ENCODE results near the gene CTNND1. TPM values are rescaled to one million over a fixed set of nuclear protein-coding genes. Genes with fewer than 3 reads are reported as not detected.

Gene CTNND1
- total RNA-seq, 4 donors from 2014 or later = 19.7 to 29.8 (median 24.5) TPM

GRCh38 chr11:57727185-57727584 is 34.4 kb upstream of the CTNND1 start:
- no peak for DNase-seq
- intact Hi-C loops (cut with DNase I; ENCODE audit: low total_unique reads) (no loop called here), in situ Hi-C loops (cut with MboI; ENCODE audit: low sequenced_read_pairs in 4 of 4) (no loop called here)
- TF ChIP-seq POLR2A (IDR thresholded peaks at IDR 0.05) (no peak), CTCF (IDR thresholded peaks at IDR 0.05 in 4 of 5, conservative IDR thresholded peaks at IDR 0.05 in 1 of 5) (no peak)
- Histone ChIP-seq H3K4me1 (no peaks in the 10 kb centered on the region), H3K9me3 (no peaks in the 10 kb centered on the region), H3K4me3 (no peak overlapping the region), H3K27me3 (no peaks in the 10 kb centered on the region), H3K36me3 (no peaks in the 10 kb centered on the region), H3K27ac (no peak overlapping the region)
- no peak for ATAC-seq

- in situ Hi-C loops (cut with MboI; ENCODE audit: low sequenced_read_pairs in 4 of 4) = no loop called here
- no peak for DNase-seq
Measured at GRCh38 chr11:57728829-57729228, 32.8 kb upstream of the CTNND1 start.

GRCh38 chr11:57729479-57729878 is 32.1 kb upstream of the CTNND1 start:
- ATAC-seq = no peak
- no peaks in the 10 kb centered on the region for H3K27me3 ChIP-seq
- no peaks in the 10 kb centered on the region for H3K4me1 ChIP-seq
- TF ChIP-seq POLR2A (IDR thresholded peaks at IDR 0.05) (no peak), CTCF (IDR thresholded peaks at IDR 0.05 in 4 of 5, conservative IDR thresholded peaks at IDR 0.05 in 1 of 5) (no peak)
- no peaks in the 10 kb centered on the region for H3K9me3 ChIP-seq
- no peak for DNase-seq
- in situ Hi-C loops (cut with MboI; ENCODE audit: low sequenced_read_pairs in 4 of 4) = no loop called here
- no peak overlapping the region for H3K27ac ChIP-seq
- no peaks in the 10 kb centered on the region for H3K36me3 ChIP-seq
- no peak overlapping the region for H3K4me3 ChIP-seq
- intact Hi-C loops (cut with DNase I; ENCODE audit: low total_unique reads) = no loop called here

More at GRCh38 chr11:57728829-57729228, 32.8 kb upstream of the CTNND1 start:
- Histone ChIP-seq H3K4me1 (no peaks in the 10 kb centered on the region), H3K9me3 (no peaks in the 10 kb centered on the region), H3K36me3 (no peaks in the 10 kb centered on the region), H3K27me3 (no peaks in the 10 kb centered on the region), H3K27ac (no peak overlapping the region), H3K4me3 (no peak overlapping the region)
- TF ChIP-seq POLR2A (IDR thresholded peaks at IDR 0.05) (no peak), CTCF (IDR thresholded peaks at IDR 0.05 in 4 of 5, conservative IDR thresholded peaks at IDR 0.05 in 1 of 5) (no peak)
- intact Hi-C loops (cut with DNase I; ENCODE audit: low total_unique reads) = no loop called here
- no peak for ATAC-seq

GRCh38 chr11:57732661-57733060 is 28.9 kb upstream of the CTNND1 start:
- H3K27ac ChIP-seq = no peak overlapping the region
- no peak overlapping the region for H3K4me3 ChIP-seq
- TF ChIP-seq POLR2A (IDR thresholded peaks at IDR 0.05) (no peak), CTCF (IDR thresholded peaks at IDR 0.05 in 4 of 5, conservative IDR thresholded peaks at IDR 0.05 in 1 of 5) (no peak)
- no peaks in the 10 kb centered on the region for H3K9me3 ChIP-seq
- intact Hi-C loops (cut with DNase I; ENCODE audit: low total_unique reads) (no loop called here), in situ Hi-C loops (cut with MboI; ENCODE audit: low sequenced_read_pairs in 4 of 4) (no loop called here)
- H3K4me1 ChIP-seq = no peaks in the 10 kb centered on the region
- H3K27me3 ChIP-seq = no peaks in the 10 kb centered on the region
- H3K36me3 ChIP-seq = no peaks in the 10 kb centered on the region
- DNase-seq = no peak
- no peak for ATAC-seq

GRCh38 chr11:57735619-57736298 is 25.8 kb upstream of the CTNND1 start:
- no peak for DNase-seq
- intact Hi-C loops (cut with DNase I; ENCODE audit: low total_unique reads) (no loop called here), in situ Hi-C loops (cut with MboI; ENCODE audit: low sequenced_read_pairs in 4 of 4) (no loop called here)
- Histone ChIP-seq H3K27ac (no peak overlapping the region), H3K4me1 (peaks cover 0 to 3% of the 10 kb centered on the region in 2 donors), H3K4me3 (no peak overlapping the region), H3K36me3 (peaks cover 0 to 17% of the 10 kb centered on the region in 2 donors), H3K9me3 (no peaks in the 10 kb centered on the region), H3K27me3 (no peaks in the 10 kb centered on the region)
- TF ChIP-seq POLR2A (IDR thresholded peaks at IDR 0.05) (no peak), CTCF (IDR thresholded peaks at IDR 0.05 in 4 of 5, conservative IDR thresholded peaks at IDR 0.05 in 1 of 5) (no peak)
- no peak for ATAC-seq
